Thoracic aorta (tissue), 2 donors: ENCODE results near the gene RSU1. TPM values are rescaled to one million over a fixed set of nuclear protein-coding genes. Genes with fewer than 3 reads are reported as not detected.
A peak's percentile ranks its signal among the peaks of the same experiment; 100 is the strongest.

Source experiments
- ATAC-seq: fragments of 150-250 bp; one replicate; pipeline ENCODE4 v1.8.0; 2017; ENCODE audit warnings: low read depth; ENCODE audit not compliant: insufficient number of reproducible peaks, low FRiP score
- DNase-seq: peaks from one replicate; pipeline ENCODE4 v3.0.0-alpha.2; 2020; ENCODE audit warnings: low spot score
- H3K27ac ChIP-seq, 2 donors: fragments of 200-600 bp; sonication (generic); 1 replicate in 1 of 2; 2 replicates in 1 of 2; pipeline ENCODE4 v1.5.1; 2016; ENCODE audit warnings: mild to moderate bottlenecking in 2 of 2, moderate library complexity in 2 of 2
- H3K27me3 ChIP-seq: fragments of 200-600 bp; sonication (generic); replicated peaks from 2 replicates; pipeline ENCODE4 v1.6.0; 2016; ENCODE audit warnings: mild to moderate bottlenecking; ENCODE audit not compliant: insufficient read depth
- H3K36me3 ChIP-seq: fragments of 200-600 bp; sonication (generic); one replicate; pipeline ENCODE4 v1.5.1; 2016
- H3K4me1 ChIP-seq, 2 donors: fragments of 200-600 bp; sonication (generic); 1 replicate in 1 of 2; 2 replicates in 1 of 2; pipeline versions ENCODE4 v1.5.1 to v1.6.0; 2016; ENCODE audit warnings: low read depth in 2 of 2, mild to moderate bottlenecking in 1 of 2; ENCODE audit not compliant: control insufficient read depth in 1 of 2
- H3K4me3 ChIP-seq: fragments of 200-600 bp; sonication (generic); 2 replicates; pipeline ENCODE4 v1.5.1; 2016; ENCODE audit warnings: mild to moderate bottlenecking
- H3K9me3 ChIP-seq: fragments of 200-600 bp; sonication (generic); 2 replicates; pipeline ENCODE4 v1.5.1; 2016
- CTCF ChIP-seq: fragments of 200-600 bp; sonication (generic); IDR thresholded peaks from one replicate; pipeline ENCODE4 v1.5.1; 2019; ENCODE audit warnings: antibody characterized with exemption
- total RNA-seq, 2 donors: library from RNA; depleted of rRNA; stranded (reverse); fragments of >200 nt; gene quantifications; one replicate each; pipeline versions ENCODE4 v1.1.0 to v1.2.3, GENCODE V29; 2016

RSU1 gene
- total RNA-seq, 2 donors from 2014 or later: 88.0 to 122 TPM

GRCh38 chr10:16780338-16780880 is 36.8 kb downstream of the RSU1 start:
- Histone ChIP-seq H3K4me3 (no peak overlapping the region), H3K9me3 (no peaks in the 10 kb centered on the region), H3K27ac (no peak overlapping the region), H3K36me3 (no peaks in the 10 kb centered on the region), H3K4me1 (peaks cover 3 to 7% of the 10 kb centered on the region in 2 donors), H3K27me3 (no peaks in the 10 kb centered on the region)
- no peak for TF ChIP-seq CTCF
- ATAC-seq: no peak
- no peak for DNase-seq

GRCh38 chr10:16779384-16779915 is 37.8 kb downstream of the RSU1 start:
- H3K9me3 ChIP-seq: no peaks in the 10 kb centered on the region
- no peak overlapping the region for H3K4me3 ChIP-seq
- no peak for DNase-seq
- H3K27ac ChIP-seq: no peak overlapping the region
- ATAC-seq: no peak
- no peaks in the 10 kb centered on the region for H3K36me3 ChIP-seq
- H3K27me3 ChIP-seq: no peaks in the 10 kb centered on the region
- peaks cover 3 to 7% of the 10 kb centered on the region in 2 donors for H3K4me1 ChIP-seq
- no peak for TF ChIP-seq CTCF

- Histone ChIP-seq H3K27ac (no peak overlapping the region), H3K9me3 (no peaks in the 10 kb centered on the region), H3K4me3 (no peak overlapping the region), H3K36me3 (no peaks in the 10 kb centered on the region), H3K4me1 (peaks cover 3 to 7% of the 10 kb centered on the region in 2 donors), H3K27me3 (no peaks in the 10 kb centered on the region)
- DNase-seq (no peak), ATAC-seq (no peak)
- peak; percentile 79 for TF ChIP-seq CTCF
Observed at GRCh38 chr10:16777473-16778370, 39.5 kb downstream of the RSU1 start.

- H3K4me1 ChIP-seq: peaks cover 3 to 7% of the 10 kb centered on the region in 2 donors
- H3K9me3 ChIP-seq: no peaks in the 10 kb centered on the region
- TF ChIP-seq CTCF: no peak
- DNase-seq (no peak), ATAC-seq (no peak)
- no peak overlapping the region for H3K27ac ChIP-seq
- no peaks in the 10 kb centered on the region for H3K36me3 ChIP-seq
- H3K27me3 ChIP-seq: no peaks in the 10 kb centered on the region
- no peak overlapping the region for H3K4me3 ChIP-seq
Observed at GRCh38 chr10:16776896-16777295, 40.3 kb downstream of the RSU1 start.

GRCh38 chr10:16773334-16773733 is 43.9 kb downstream of the RSU1 start:
- no peaks in the 10 kb centered on the region for H3K36me3 ChIP-seq
- no peak for TF ChIP-seq CTCF
- H3K9me3 ChIP-seq: no peaks in the 10 kb centered on the region
- H3K4me1 ChIP-seq: peaks cover 3 to 7% of the 10 kb centered on the region in 2 donors
- ATAC-seq (no peak), DNase-seq (no peak)
- H3K4me3 ChIP-seq: no peak overlapping the region
- H3K27ac ChIP-seq: no peak overlapping the region
- no peaks in the 10 kb centered on the region for H3K27me3 ChIP-seq
